Measurements from ENCODE around the gene CXCL1. TPM values are rescaled to one million over a fixed set of nuclear protein-coding genes. Genes with fewer than 3 reads are reported as not detected.
A peak's percentile ranks its signal among the peaks of the same experiment; 100 is the strongest.

Gene CXCL1
- total RNA-seq, 1 donor from 2014 or later = 8.2 TPM

- no peak for DNase-seq
- H3K27ac ChIP-seq = no peak overlapping the region
- peaks cover 16% of the 10 kb centered on the region for H3K4me1 ChIP-seq
- no peak overlapping the region for H3K4me3 ChIP-seq
- TF ChIP-seq CTCF (IDR thresholded peaks at IDR 0.05) = no peak
- no peak for ATAC-seq
- H3K27me3 ChIP-seq = no peaks in the 10 kb centered on the region
- no peaks in the 10 kb centered on the region for H3K9me3 ChIP-seq
- intact Hi-C loops (cut with DNase I) = no loop called here
- no peaks in the 10 kb centered on the region for H3K36me3 ChIP-seq
These were observed 9.0 kb upstream of the CXCL1 start for GRCh38 chr4:73860181-73860580.

GRCh38 chr4:73860917-73861316 is 8.3 kb upstream of the CXCL1 start:
- H3K27ac ChIP-seq = no peak overlapping the region
- H3K27me3 ChIP-seq = no peaks in the 10 kb centered on the region
- no peaks in the 10 kb centered on the region for H3K9me3 ChIP-seq
- H3K36me3 ChIP-seq = no peaks in the 10 kb centered on the region
- no peak for ATAC-seq
- intact Hi-C loops (cut with DNase I) = no loop called here
- H3K4me1 ChIP-seq = peaks cover 9% of the 10 kb centered on the region
- H3K4me3 ChIP-seq = no peak overlapping the region
- no peak for TF ChIP-seq CTCF (IDR thresholded peaks at IDR 0.05)
- no peak for DNase-seq

GRCh38 chr4:73862322-73862721 is 6.9 kb upstream of the CXCL1 start:
- Histone ChIP-seq H3K9me3 (no peaks in the 10 kb centered on the region), H3K36me3 (no peaks in the 10 kb centered on the region), H3K4me1 (peaks cover 5% of the 10 kb centered on the region), H3K4me3 (no peak overlapping the region), H3K27ac (no peak overlapping the region), H3K27me3 (no peaks in the 10 kb centered on the region)
- intact Hi-C loops (cut with DNase I) = no loop called here
- TF ChIP-seq CTCF (IDR thresholded peaks at IDR 0.05) = no peak
- ATAC-seq (no peak), DNase-seq (no peak)

- peak; percentile 39 for TF ChIP-seq CTCF (IDR thresholded peaks at IDR 0.05)
- Histone ChIP-seq H3K4me3 (no peak overlapping the region), H3K27me3 (no peaks in the 10 kb centered on the region), H3K9me3 (no peaks in the 10 kb centered on the region), H3K4me1 (peaks cover 5% of the 10 kb centered on the region), H3K27ac (no peak overlapping the region), H3K36me3 (no peaks in the 10 kb centered on the region)
- DNase-seq (no peak), ATAC-seq (no peak)
- intact Hi-C loops (cut with DNase I) = no loop called here
These were observed 4.8 kb upstream of the CXCL1 start for GRCh38 chr4:73864365-73864764.

GRCh38 chr4:73864961-73865360 is 4.2 kb upstream of the CXCL1 start:
- intact Hi-C loops (cut with DNase I) = no loop called here
- no peak for TF ChIP-seq CTCF (IDR thresholded peaks at IDR 0.05)
- no peak for DNase-seq

GRCh38 chr4:73865431-73866096 is 3.6 kb upstream of the CXCL1 start:
- intact Hi-C loops (cut with DNase I) = no loop called here
- no peak for TF ChIP-seq CTCF (IDR thresholded peaks at IDR 0.05)
- no peak overlapping the region for H3K27ac ChIP-seq
- no peaks in the 10 kb centered on the region for H3K27me3 ChIP-seq
- no peak overlapping the region for H3K4me3 ChIP-seq
- DNase-seq (no peak), ATAC-seq (no peak)
- no peaks in the 10 kb centered on the region for H3K9me3 ChIP-seq
- H3K4me1 ChIP-seq = no peaks in the 10 kb centered on the region
- no peaks in the 10 kb centered on the region for H3K36me3 ChIP-seq

More at GRCh38 chr4:73864961-73865360, 4.2 kb upstream of the CXCL1 start:
- no peak for ATAC-seq
- H3K36me3 ChIP-seq = no peaks in the 10 kb centered on the region
- H3K9me3 ChIP-seq = no peaks in the 10 kb centered on the region
- H3K4me1 ChIP-seq = peaks cover 3% of the 10 kb centered on the region
- no peaks in the 10 kb centered on the region for H3K27me3 ChIP-seq
- H3K27ac ChIP-seq = no peak overlapping the region
- H3K4me3 ChIP-seq = no peak overlapping the region

Data from upper lobe of right lung (tissue), 1 donor.